Measurements from ENCODE around the gene PDE8A.
"Not testable (repeated sequence)": the region's sequence is repeated elsewhere in the genome, so short reads cannot be mapped to it uniquely, and the experiment has no call there.

Gene PDE8A

DNA sequence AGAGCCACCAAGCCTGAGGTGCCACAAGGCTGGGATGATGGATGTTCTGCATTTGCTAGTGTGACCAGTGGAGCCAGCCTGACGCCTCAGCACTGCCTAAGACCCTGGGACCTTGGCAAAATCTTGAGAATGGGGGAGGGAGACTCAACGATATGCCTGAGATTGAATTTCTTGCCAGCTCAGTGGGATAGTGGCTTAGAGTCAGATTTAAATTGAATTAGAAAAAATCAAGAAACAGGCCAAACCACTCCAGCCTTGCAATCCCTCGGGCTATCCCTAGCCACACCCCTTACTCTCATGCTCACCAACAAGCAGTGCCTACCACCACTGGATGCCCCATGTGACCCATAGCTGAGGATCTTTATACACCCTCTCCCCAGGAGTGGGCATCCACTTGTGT, 18.7 kb upstream of the PDE8A start:
- no peak for DNase-seq

- DNase-seq = no peak
These were observed 14.3 kb upstream of the PDE8A start for GRCh38 chr15:84967380-84967779.

DNA sequence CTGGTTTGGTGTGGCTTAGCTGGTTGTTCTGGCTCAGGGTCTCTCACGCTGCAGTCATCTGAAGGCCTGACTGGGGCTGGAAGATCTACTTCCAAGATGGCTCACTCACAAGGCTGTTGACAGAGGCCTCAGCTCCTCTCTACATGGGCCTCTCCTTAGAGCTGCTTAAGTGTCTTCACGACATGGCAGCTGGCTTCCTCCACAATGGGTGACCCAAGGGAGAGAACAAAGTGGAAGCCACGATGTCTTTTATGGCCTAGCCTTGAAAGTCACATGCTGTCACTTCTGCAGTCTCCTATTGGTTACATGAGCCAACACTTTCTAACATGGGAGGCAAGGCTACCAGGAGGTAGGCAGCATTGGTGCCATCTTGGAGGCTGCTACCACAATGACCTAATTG, 13.4 kb upstream of the PDE8A start:
- DNase-seq = no peak

DNA sequence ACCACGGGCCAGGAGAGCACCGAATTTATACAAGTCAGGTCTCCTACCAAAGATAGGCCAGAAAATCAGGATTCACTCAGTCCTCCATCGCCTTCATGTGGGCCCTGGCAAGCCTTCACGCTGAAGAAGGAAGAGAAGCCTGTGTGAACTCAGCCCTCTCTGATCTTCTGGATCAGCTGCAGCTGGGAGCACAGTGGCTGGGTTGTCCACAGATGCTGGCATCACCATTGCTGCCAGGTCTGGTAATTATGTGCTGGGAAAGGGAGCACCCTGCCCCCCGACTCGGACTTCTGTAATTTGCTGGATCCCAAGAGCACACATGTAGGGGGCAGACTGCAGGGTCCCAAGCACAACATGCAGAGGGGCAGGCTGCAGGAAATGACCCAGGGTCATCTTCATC, 12.4 kb upstream of the PDE8A start:
- DNase-seq = no peak

DNA sequence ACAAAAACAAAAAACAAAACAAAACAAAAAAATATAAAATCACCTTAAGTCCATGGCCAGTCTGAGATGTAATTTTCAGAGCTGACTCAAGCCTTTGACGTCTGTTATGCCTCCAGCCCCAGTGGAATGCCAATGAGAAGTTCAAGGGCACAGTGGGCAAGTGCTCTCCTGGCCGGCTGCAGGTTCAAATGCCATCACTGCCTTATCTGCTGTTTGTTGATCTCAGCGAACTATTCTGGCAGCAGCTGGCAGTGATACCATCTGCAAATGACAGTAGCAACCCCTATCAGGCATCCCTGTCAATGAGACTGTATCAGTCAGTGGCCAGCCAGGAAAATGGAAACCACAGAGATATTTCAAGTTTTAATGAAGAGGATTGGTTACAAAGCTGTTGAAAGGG, 10.8 kb upstream of the PDE8A start:
- no peak for DNase-seq

GRCh38 chr15:84973492-84974460, 7.9 kb upstream of the PDE8A start:
- no peak for DNase-seq

- DNase-seq = no peak
These were observed 5.7 kb upstream of the PDE8A start for GRCh38 chr15:84975871-84976351.

- DNase-seq = no peak
These were observed 4.8 kb upstream of the PDE8A start for GRCh38 chr15:84976746-84977345.

DNA sequence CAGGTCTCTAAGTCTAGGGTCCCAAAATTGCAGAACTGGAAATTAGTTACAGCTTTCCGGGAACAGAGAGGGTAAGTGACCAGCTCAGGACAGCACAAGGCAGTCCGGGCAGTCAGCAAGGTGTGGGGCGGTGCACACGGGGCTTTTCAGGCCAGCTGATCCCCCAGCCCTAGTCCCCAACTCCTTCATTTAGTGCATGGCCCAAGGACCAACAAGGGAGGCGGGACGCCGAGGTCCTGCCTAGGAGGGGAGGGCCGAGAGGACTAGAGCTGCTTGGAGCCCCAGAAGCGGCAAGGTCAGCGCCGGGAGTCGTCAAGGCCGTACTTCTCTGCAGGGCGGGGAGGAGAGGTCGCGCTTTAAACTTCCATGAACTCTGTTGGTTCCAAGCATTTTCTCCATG, 2.0 kb upstream of the PDE8A start:
- no peak for DNase-seq

- DNase-seq = peak; percentile 30
These were observed 1.2 kb upstream of the PDE8A start for GRCh38 chr15:84980196-84981053.

DNA sequence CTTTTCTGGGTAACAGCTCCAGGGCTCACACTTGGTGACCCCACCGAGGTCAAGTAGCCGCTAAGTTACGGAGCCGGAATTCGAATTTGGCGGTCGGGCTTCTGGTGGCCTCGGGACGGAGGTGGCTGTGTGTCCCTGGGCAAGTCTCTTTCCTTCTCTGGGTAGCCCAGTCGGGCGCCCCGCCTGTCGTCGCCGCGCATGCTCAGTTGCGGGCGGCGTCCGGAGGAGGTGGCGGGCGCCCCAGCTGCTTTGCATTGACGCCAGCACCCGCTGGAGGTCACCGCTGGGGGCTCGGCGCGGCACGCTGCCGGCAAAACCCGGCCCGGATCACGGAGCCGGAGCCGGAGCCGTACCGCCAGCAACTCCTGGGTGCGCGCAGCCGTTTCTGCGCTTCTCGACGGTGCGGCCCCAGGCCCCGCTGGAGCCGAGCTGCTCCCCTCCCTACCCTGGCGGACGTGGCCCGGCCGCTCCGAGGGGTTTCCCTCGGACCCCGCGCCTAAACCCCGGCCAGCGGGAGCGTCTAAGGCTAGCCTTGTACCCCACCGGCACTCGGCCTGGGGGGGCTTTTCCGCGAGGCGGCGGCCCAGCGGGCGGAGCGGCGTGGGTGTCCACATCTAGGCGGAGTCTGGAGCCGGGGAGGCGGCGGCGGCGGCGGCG, 474 bp upstream of the PDE8A start:
- DNase-seq = peak; percentile 42

DNA sequence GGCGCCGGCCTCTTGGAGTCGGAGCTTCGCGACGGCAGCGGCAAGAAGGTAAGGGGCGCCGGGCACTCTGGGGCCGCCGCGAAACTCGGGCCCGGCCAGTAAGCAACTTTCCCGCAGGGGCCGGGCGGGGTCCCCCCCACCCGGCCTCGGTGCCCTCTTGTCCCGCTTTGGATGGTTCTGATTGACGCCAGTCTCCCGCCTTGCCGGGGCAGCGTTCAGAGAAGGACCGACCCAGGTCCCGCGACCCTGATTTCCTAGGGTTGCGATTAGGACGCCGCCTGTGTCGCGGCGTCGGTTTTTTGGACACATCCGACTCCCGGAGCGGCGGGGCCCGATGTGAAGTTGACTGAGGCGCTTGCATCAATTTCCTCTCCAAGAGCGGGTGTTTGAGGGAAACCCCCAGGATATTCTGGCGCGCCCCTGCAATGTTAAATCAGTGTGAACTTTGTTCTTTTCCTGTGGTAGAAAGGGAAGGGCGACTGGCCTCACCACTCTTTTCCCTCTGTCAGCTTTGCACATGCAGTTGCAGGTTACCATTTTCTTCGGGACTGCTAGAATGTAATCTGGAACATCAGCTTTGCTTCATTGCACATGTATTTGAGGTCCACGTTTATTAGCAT, 755 bp downstream of the PDE8A start:
- no peak for DNase-seq

DNA sequence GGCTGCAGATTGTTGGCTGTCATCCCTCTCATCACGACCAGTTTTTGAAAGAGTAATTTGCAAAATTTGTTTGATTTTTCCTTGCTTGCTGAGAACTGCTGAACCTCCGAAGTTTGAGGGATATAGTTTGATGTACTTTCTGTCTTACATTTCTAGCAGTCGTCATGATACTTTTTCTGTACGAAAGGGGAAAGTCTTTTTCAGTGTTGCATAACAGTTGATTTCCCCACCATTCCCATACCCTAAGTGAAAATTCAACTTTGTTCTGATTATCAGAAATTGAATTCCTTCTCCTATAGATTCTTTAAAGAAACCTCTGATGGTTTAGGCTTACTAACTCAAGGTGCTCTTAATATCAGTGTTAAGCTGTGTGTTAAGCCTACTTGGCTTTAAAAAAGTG, 1.6 kb downstream of the PDE8A start:
- DNase-seq = no peak

GRCh38 chr15:84983711-84984110, 2.1 kb downstream of the PDE8A start:
- DNase-seq = no peak

- DNase-seq = no peak
These were observed 3.5 kb downstream of the PDE8A start for GRCh38 chr15:84985158-84985557.

DNA sequence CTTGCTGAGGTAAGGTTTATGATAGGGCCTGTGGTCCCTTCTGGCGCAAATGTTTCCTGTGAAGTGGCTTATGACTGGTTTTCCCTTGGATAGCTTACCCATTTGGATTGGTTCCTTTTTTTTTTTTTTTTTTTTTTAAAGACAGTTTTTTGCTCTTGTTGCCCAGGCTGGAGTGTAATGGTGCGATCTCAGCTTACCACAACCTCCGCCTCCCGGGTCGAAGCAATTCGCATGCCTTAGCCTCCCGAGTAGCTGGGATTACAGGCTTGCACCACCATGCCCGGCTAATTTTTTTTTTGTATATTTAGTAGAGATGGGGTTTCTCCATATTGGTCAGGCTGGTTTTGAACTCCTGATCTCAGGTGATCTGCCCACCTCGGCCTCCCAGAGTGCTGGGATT, 5.7 kb downstream of the PDE8A start:
- DNase-seq = not testable (repeated sequence)

DNA sequence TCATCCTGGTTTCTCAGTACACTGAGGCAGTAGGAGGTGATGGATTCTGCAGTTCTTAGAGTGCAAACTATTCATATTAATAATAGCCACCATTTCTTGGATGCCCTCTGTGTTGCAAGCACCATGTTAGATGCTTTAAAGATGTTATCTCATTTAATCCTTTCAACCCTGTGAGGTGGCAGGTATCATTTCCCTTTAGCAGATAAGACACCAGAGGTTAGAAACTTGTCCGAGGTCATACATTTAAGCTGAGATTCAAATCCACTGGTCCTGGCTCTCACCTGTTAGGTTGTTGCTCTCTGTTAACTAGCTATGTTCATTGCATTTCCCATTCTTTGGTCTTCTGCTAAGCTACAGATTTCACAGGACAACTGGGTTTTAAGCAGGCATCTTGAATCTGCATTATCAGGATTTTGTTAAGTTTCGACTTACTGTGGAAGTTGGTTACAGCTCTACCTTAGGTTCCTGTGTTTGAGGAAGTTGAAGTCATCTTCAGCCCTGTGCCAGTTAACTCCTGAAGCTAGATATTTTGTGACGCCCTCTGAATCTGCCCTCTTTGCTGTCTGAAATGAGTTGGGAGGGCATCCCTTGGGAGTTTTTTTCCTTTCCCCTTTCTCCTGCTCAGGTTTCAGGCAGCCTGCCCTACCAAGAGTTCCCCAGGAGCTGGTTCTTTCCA, 6.4 kb downstream of the PDE8A start:
- no peak for DNase-seq

DNA sequence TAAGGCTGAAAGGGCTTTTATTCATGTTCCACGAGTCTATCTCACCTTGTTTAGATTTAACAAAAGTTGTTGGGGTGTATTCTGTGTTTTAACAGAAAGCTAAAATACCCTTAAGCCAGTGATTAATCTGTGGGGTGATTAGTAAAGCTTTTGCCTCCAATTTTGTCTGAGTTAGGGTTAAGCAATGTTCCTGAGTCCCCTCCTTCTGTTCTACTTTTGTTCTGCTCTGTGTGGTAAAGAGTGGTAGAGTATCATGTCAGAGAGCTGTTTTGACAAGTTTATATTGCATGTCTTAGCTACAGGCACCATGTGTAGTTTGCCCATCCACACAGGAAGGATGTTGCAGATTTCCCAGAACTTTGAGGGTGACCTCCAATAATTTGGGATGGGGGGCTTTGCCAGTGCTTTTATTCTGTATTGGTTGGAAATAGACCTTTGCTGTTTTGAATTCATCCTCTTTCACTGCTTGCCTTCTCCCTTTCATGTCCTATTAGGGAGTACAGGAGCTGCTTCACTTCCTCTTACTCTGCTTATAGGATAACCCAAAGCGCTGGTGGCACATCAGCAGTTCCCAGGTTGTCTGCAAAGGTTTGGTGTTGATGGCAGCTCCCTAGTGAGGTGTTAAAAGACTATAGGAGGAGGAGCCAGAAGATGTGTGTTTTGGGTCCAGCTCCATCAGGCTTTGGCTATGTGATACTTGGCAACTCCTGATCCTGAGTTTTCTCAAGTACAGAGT, 7.4 kb downstream of the PDE8A start:
- no peak for DNase-seq

- DNase-seq = no peak
These were observed 8.9 kb downstream of the PDE8A start for GRCh38 chr15:84990507-84990906.

DNA sequence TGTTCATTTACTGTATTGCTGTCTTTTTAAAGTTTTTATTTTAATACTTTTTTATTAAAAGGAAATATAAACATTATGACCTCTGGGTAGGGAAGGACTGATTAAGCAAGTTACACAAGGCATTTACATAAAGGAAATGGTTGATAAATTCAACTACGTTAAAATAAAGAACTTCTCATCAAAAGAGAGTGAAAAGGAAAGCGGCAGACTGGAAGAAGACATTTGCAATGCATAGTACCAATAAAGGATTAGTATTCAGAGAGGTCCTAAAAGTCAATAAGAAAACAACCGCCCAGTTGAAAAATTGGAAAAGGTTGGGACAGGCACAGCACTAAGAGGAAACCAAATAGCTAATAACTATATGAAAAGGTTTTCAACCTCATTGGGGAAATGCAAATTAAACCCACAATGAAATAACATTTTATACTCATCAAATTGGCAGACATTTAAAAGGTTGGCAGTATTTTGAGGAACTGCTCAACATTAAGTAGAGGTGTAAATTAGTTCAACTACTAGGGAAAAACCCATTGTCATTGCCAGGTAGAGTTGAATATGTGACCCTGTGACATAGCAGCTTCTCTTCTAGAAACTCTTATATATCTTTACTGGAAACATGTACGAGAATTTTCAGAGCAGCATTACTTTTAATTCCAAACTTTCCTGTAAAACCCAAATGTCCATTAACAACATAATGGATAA, 9.5 kb downstream of the PDE8A start:
- DNase-seq = no peak
